CD4-positive, alpha-beta memory T cell (primary cell): ENCODE data around the gene MEPCE. TPM values are rescaled to one million over a fixed set of nuclear protein-coding genes. Genes with fewer than 3 reads are reported as not detected.

Experiments used
- polyA plus RNA-seq, 2 donors: library from polyadenylated mRNA; unstranded; fragments of 300-500 nt; fragmentation: Illumina TruSeq; gene quantifications; one replicate each; pipeline ENCODE4 v1.2.3, GENCODE V29; 2021
- total RNA-seq, 2 experiments: library from RNA; stranded (reverse); gene quantifications; one replicate each; pipeline ENCODE4 v1.2.3, GENCODE V29; 2021

The MEPCE gene
- total and polyA plus RNA-seq, 4 experiments from 2014 or later = 7.9 to 58.8 (median 34.6) TPM

Other genes starting within 250 kb of the MEPCE start
- 10 to 100 TPM; 77.4 to 85.2 TPM for gene PVRIG, start 209.9 kb upstream of the MEPCE start, total RNA-seq
- 10 to 100 TPM; 68.2 to 87.3 TPM for gene PVRIG, start 209.9 kb upstream of the MEPCE start, polyA plus RNA-seq
- gene SPDYE3, start 122.1 kb upstream of the MEPCE start, total RNA-seq = not detected
- 1 to 10 TPM; 6.3 to 9.9 TPM for gene SPDYE3, start 122.1 kb upstream of the MEPCE start, polyA plus RNA-seq
- 100 to 1,000 TPM; 104 to 117 TPM for gene PILRB, start 71.7 kb upstream of the MEPCE start, total RNA-seq
- 1 to 10 TPM; 1.1 to 5.2 TPM for gene PILRB, start 71.7 kb upstream of the MEPCE start, polyA plus RNA-seq
- 1 to 10 TPM; 5.7 to 5.8 TPM for gene PILRA, start 56.3 kb upstream of the MEPCE start, total RNA-seq
- under 1 TPM in 1 of 2 donors, not detected in 1; 0.32 TPM for gene PILRA, start 56.3 kb upstream of the MEPCE start, polyA plus RNA-seq
- gene ZCWPW1, start 1.1 kb upstream of the MEPCE start, total RNA-seq = 10 to 100 TPM; 10.1 to 12.4 TPM
- gene ZCWPW1, start 1.1 kb upstream of the MEPCE start, polyA plus RNA-seq = 1 to 10 TPM; 5.0 to 6.1 TPM
- gene PPP1R35, start 6.7 kb downstream of the MEPCE start, total RNA-seq = 10 to 100 TPM; 77.7 to 83.8 TPM
- gene PPP1R35, start 6.7 kb downstream of the MEPCE start, polyA plus RNA-seq = 10 to 100 TPM; 28.6 to 49.7 TPM
- gene SPACDR, start 34.4 kb downstream of the MEPCE start, total RNA-seq = 1 to 10 TPM; 4.6 to 5.7 TPM
- under 1 TPM; 0.26 to 0.34 TPM for gene SPACDR, start 34.4 kb downstream of the MEPCE start, polyA plus RNA-seq
- 100 to 1,000 TPM; 144 to 154 TPM for gene TSC22D4, start 49.4 kb downstream of the MEPCE start, total RNA-seq
- 10 to 100 TPM; 30.0 to 34.5 TPM for gene TSC22D4, start 49.4 kb downstream of the MEPCE start, polyA plus RNA-seq
- under 1 TPM; 0.38 to 0.58 TPM for gene NYAP1, start 54.1 kb downstream of the MEPCE start, total RNA-seq
- gene NYAP1, start 54.1 kb downstream of the MEPCE start, polyA plus RNA-seq = not detected
- 10 to 100 TPM; 56.6 to 58.3 TPM for gene AGFG2, start 109.4 kb downstream of the MEPCE start, total RNA-seq
- gene AGFG2, start 109.4 kb downstream of the MEPCE start, polyA plus RNA-seq = 10 to 100 TPM; 19.7 to 35.6 TPM
- 100 to 1,000 TPM; 119 to 126 TPM for gene SAP25, start 144.1 kb downstream of the MEPCE start, total RNA-seq
- under 1 TPM in 1 of 2 donors, not detected in 1; 0.72 TPM for gene SAP25, start 144.1 kb downstream of the MEPCE start, polyA plus RNA-seq
- 100 to 1,000 TPM; 392 to 412 TPM for gene LRCH4, start 156.3 kb downstream of the MEPCE start, total RNA-seq
- 100 to 1,000 TPM; 119 to 167 TPM for gene LRCH4, start 156.3 kb downstream of the MEPCE start, polyA plus RNA-seq
- 1 to 10 TPM; 1.6 to 2.1 TPM for gene FBXO24, start 156.5 kb downstream of the MEPCE start, total RNA-seq
- under 1 TPM; 0.36 to 0.77 TPM for gene FBXO24, start 156.5 kb downstream of the MEPCE start, polyA plus RNA-seq
- gene PCOLCE, start 172.5 kb downstream of the MEPCE start, total RNA-seq = 10 to 100 TPM in 1 of 2 experiments, 1 to 10 TPM in 1; 7.2 to 10.6 TPM
- gene PCOLCE, start 172.5 kb downstream of the MEPCE start, polyA plus RNA-seq = 1 to 10 TPM; 1.3 to 1.6 TPM
- gene MOSPD3, start 182.7 kb downstream of the MEPCE start, total RNA-seq = 10 to 100 TPM; 13.4 to 15.6 TPM
- gene MOSPD3, start 182.7 kb downstream of the MEPCE start, polyA plus RNA-seq = 10 to 100 TPM; 24.6 to 32.1 TPM
- 1 to 10 TPM; 5.4 to 6.2 TPM for gene TFR2, start 211.7 kb downstream of the MEPCE start, total RNA-seq
- 1 to 10 TPM in 1 of 2 donors, under 1 TPM in 1; 0.75 to 2.8 TPM for gene TFR2, start 211.7 kb downstream of the MEPCE start, polyA plus RNA-seq
- gene ACTL6B, start 226.6 kb downstream of the MEPCE start, total RNA-seq = not detected
- not detected for gene ACTL6B, start 226.6 kb downstream of the MEPCE start, polyA plus RNA-seq
- gene GNB2, start 243.9 kb downstream of the MEPCE start, total RNA-seq = 100 to 1,000 TPM; 138 to 144 TPM
- 10 to 100 TPM; 48.3 to 60.7 TPM for gene GNB2, start 243.9 kb downstream of the MEPCE start, polyA plus RNA-seq